SJCRH30 (cell line): Measurements from ENCODE around the gene IL18R1. TPM values are rescaled to one million over a fixed set of nuclear protein-coding genes. Genes with fewer than 3 reads are reported as not detected.
"Not testable (repeated sequence)": the region's sequence is repeated elsewhere in the genome, so short reads cannot be mapped to it uniquely, and the experiment has no call there.

Experiments
- DNase-seq, 2 experiments: peaks; one replicate each; pipeline ENCODE4 v3.0.0-alpha.2; 2015 to 2020
- H3K27ac ChIP-seq: fragments of 250-450 bp; sonication (Bioruptor Pico); 2 replicates; pipeline ENCODE4 v1.5.1; 2020; ENCODE audit warnings: mild to moderate bottlenecking, moderate library complexity
- H3K27me3 ChIP-seq: fragments of 250-450 bp; sonication (Bioruptor Pico); 2 replicates; pipeline ENCODE4 v1.5.1; 2020; ENCODE audit warnings: mild to moderate bottlenecking, moderate library complexity
- H3K36me3 ChIP-seq: fragments of 250-450 bp; sonication (Bioruptor Pico); 2 replicates; pipeline ENCODE4 v1.5.1; 2020; ENCODE audit warnings: mild to moderate bottlenecking, moderate library complexity
- H3K4me1 ChIP-seq: fragments of 250-450 bp; sonication (Bioruptor Pico); 2 replicates; pipeline ENCODE4 v1.5.1; 2020; ENCODE audit warnings: mild to moderate bottlenecking, moderate library complexity
- H3K4me3 ChIP-seq: fragments of 250-450 bp; sonication (Bioruptor Pico); 2 replicates; pipeline ENCODE4 v1.5.1; 2020; ENCODE audit warnings: mild to moderate bottlenecking, moderate library complexity
- H3K9me3 ChIP-seq: fragments of 250-450 bp; sonication (Bioruptor Pico); replicated peaks from 2 replicates; pipeline ENCODE4 v1.5.1; 2020; ENCODE audit warnings: mild to moderate bottlenecking, moderate library complexity
- total RNA-seq: library from RNA; depleted of rRNA; stranded (reverse); fragments of >200 nt; shearing (Covaris generic); gene quantifications from 2 replicates; pipeline ENCODE4 v1.2.3, GENCODE V29; 2014; rRNA removed

Gene IL18R1, protein sequence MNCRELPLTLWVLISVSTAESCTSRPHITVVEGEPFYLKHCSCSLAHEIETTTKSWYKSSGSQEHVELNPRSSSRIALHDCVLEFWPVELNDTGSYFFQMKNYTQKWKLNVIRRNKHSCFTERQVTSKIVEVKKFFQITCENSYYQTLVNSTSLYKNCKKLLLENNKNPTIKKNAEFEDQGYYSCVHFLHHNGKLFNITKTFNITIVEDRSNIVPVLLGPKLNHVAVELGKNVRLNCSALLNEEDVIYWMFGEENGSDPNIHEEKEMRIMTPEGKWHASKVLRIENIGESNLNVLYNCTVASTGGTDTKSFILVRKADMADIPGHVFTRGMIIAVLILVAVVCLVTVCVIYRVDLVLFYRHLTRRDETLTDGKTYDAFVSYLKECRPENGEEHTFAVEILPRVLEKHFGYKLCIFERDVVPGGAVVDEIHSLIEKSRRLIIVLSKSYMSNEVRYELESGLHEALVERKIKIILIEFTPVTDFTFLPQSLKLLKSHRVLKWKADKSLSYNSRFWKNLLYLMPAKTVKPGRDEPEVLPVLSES
- total RNA-seq, result not detected in 2 replicates

DNA sequence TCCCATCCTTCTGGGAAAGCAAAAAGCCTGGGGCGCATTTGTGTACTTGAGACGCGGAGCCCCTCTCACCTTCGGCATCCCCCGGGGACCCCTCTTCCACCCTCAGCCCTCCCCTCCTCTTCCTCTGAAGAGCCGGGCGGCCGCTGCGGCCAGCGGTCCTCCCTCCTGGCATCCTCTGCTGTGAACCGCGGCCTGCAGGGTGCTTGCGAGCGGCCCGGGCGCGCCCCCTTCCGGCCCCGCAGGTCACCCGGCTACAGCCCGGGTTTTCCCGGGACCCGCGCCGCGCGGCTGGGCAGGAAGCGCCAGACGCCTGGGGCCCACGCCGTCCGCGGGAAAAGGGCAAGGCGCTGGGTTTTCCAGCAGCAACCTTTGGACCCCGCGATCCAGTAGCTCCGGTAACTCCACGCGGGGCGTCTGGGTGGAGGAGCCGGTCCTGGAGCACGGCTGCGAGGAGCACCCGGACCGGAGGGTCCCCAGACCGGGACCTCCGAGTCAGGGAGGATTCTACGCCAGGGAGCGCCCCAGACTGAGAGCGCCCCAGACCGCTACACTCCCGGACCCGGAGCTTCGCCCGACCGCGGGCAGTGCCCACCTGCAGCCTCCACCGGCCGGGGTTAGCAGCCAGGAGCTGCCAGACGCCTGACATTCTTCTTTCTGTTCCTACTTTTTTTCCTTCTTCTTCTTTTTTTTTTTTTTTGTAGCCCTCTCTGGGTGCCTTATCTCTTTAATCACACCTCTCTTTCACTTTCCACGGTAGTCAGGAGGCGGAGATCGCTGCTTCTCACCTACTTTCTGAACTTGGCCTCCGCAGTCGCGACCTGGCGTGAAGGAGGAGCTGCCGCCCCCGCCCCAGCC lies at the start of gene IL18R1:
Gene IL18R1 (plus strand): TSS at position 271 of the 855 bp plus-strand sequence. CDS start 6,865 bp downstream, outside the sequence.
- no peaks in the 10 kb centered on the region for H3K9me3 ChIP-seq
- no peaks in the 10 kb centered on the region for H3K4me1 ChIP-seq
- H3K27me3 ChIP-seq, result peaks cover 8% of the 10 kb centered on the region
- H3K36me3 ChIP-seq, result no peaks in the 10 kb centered on the region
- H3K4me3 ChIP-seq, result peak within 1 kb of the TSS; percentile 53
- H3K27ac ChIP-seq, result no peak within 1 kb of the TSS
- peak; percentile 65 to 74 for DNase-seq

DNA sequence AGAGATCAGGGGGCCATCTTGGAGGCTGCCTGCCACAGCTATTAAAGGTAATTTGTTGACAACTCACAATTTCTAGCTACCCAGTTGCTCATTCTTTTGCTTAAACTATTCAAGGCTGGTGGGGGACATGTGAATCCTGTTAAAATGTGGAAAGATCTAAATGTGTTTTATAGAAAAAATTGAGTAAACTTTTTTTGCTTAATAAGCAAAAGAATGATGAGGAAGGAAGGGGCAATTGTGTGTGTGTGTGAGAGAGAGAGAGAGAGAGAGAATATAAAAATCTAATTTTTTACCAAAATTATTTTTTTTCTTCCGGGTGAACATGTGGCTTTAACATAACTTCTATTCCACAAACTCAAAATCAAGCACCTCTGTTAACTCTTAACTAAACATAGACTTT lies 49.5 kb upstream of the IL18R1 start:
- H3K9me3 ChIP-seq, result no peaks in the 10 kb centered on the region
- H3K27ac ChIP-seq, result no peak overlapping the region
- H3K4me3 ChIP-seq, result no peak overlapping the region
- no peaks in the 10 kb centered on the region for H3K36me3 ChIP-seq
- H3K4me1 ChIP-seq, result no peaks in the 10 kb centered on the region
- no peak for DNase-seq
- no peaks in the 10 kb centered on the region for H3K27me3 ChIP-seq

DNA sequence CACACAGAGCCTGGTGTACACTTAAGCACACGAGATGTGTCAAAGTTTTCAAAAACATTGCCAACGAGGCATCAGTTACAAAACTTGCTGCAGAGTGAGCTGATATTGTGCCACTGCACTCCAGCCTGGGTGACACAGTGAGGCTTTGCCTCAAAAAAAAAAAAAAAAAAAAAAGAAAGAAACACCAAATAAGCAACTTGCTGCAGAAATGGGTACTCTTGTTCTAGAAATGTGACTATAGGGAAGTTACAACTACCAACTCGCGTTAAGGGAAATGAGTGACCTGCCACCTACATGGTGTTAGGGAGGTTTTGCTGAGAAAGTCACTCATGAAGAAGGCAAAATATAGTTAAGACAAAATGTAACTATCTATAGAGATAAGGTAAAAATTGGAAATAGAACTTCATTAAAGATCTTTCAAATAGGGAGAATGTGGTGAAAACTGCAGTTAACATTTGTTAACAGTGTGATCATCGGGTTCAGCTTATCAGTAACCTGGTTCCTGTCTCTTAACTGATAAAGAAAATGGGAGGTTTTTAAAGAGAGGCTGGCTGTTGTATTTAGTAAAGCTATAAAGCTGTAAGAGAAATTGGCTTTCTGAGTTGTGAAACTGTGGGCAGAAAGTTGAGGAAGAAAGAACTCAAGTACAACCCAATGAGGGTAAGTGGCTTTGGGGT lies 44.5 kb upstream of the IL18R1 start, which contains the start of gene IL1RL1:
Gene IL1RL1 (plus strand): TSS at position 600 of the 677 bp plus-strand sequence. CDS start 26,702 bp downstream, outside the sequence.
- Histone ChIP-seq H3K4me3 (no peak within 1 kb of the TSS), H3K4me1 (no peaks in the 10 kb centered on the region), H3K36me3 (no peaks in the 10 kb centered on the region), H3K27ac (no peak within 1 kb of the TSS), H3K9me3 (no peaks in the 10 kb centered on the region), H3K27me3 (peaks cover 3% of the 10 kb centered on the region; the same call in 1 of the 2 replicates)
- no peak for DNase-seq

DNA sequence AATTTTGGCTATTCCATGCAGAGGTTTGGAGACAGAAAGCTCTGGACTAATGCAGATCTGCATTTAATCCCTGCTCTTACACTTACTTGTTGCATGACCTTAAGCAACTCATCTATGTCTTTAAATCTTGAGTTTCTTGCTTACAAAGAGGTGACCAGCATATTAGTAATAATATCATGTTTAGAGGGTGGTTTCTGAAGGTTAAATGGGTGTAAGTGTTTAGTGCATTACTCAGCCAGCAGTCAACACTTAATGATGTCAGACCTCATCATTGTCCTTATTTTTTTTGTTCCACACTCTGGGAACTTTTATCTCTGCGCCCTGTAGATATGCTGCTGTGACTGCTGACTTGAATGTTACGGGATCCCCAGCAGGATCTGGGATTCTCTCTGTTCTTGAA lies 42.6 kb upstream of the IL18R1 start:
- DNase-seq, result no peak
- Histone ChIP-seq H3K27me3 (peaks cover 3% of the 10 kb centered on the region; the same call in 1 of the 2 replicates), H3K4me3 (no peak overlapping the region), H3K4me1 (no peaks in the 10 kb centered on the region), H3K27ac (no peak overlapping the region), H3K9me3 (no peaks in the 10 kb centered on the region), H3K36me3 (no peaks in the 10 kb centered on the region)

DNA sequence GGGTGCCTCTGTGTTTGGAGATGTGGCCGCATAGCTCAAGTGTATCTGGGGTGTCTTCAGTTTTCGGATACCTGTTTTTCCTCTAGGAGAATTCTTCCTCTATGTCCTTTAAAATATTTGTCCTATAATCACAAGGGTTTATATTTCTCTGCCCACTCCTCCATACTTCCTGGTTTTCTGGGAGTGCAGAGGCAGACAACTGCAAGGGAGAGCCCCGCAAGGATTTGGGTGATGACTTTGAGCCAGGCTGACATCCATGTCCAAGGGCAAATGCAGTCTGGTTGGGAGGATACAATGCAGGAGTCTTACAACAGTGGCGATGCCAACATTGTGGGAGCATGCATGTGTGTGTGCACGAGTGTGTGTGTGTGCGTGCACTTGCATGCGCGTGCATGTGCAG lies 42.1 kb upstream of the IL18R1 start:
- Histone ChIP-seq H3K27me3 (peaks cover 3% of the 10 kb centered on the region; the same call in 1 of the 2 replicates), H3K27ac (no peak overlapping the region), H3K4me3 (no peak overlapping the region), H3K9me3 (no peaks in the 10 kb centered on the region), H3K36me3 (no peaks in the 10 kb centered on the region), H3K4me1 (no peaks in the 10 kb centered on the region)
- DNase-seq, result no peak

DNA sequence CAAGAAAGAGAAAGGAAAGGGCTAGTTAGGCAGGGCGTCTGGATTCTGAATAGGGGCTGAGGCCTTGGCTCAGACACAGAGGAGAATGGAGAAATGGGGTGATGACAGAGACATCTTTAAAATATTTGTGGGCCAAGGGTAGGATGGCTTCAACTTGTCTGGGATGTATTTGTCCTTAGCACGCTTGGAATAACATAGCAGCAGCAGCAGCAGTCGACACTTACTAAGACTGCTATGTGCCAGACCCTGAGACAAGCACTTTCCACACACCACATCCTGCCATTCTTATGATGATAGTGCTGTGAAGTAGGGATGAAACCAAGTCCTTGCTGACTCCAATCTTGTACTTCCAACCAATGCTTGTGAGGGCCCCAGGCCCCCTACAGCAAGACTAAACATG lies 41.6 kb upstream of the IL18R1 start:
- Histone ChIP-seq H3K27me3 (peaks cover 3% of the 10 kb centered on the region; the same call in 1 of the 2 replicates), H3K36me3 (no peaks in the 10 kb centered on the region), H3K4me1 (no peaks in the 10 kb centered on the region), H3K27ac (no peak overlapping the region), H3K4me3 (no peak overlapping the region), H3K9me3 (no peaks in the 10 kb centered on the region)
- no peak for DNase-seq

DNA sequence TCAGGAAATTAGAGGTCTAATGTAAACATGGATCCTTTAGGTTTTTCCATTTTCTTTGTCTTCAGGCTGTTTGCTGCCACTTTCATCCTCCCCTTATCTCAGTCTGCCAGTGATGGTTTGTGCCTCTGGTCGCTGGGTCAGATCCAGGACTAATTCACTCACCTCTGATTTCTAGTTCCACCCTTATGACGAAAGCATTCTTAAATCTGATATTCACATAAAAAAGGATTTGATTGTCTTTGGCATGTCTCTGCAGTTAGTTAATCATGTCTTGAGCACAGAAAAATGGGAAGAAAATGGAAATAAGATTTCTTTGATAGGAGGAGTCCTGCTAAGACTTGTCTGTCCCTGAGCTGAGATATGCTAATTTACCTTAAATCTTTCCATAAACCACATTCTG lies 39.7 kb upstream of the IL18R1 start:
- no peak overlapping the region for H3K4me3 ChIP-seq
- no peaks in the 10 kb centered on the region for H3K36me3 ChIP-seq
- H3K9me3 ChIP-seq, result no peaks in the 10 kb centered on the region
- no peaks in the 10 kb centered on the region for H3K4me1 ChIP-seq
- peaks cover 3% of the 10 kb centered on the region; the same call in 1 of the 2 replicates for H3K27me3 ChIP-seq
- DNase-seq, result no peak
- H3K27ac ChIP-seq, result no peak overlapping the region

DNA sequence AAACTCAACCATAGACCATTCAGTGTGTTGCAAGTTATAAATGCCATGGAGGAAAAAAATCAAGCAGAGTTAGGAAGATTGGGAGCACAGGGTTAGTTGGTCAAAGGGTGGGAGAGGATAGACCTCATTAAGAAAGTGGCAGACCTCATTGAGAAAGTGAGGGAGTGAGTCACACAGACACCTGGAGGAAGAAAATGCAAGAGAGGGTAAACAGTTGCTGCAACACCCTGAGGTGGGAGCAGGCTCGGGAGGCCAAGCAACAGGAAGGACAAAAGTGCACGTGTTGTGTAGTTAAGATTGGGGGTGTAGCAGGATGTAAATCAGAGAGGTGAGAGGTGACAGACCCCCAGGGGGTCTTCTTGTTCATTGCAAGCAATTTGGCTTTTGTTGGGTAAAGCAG lies 37.9 kb upstream of the IL18R1 start:
- Histone ChIP-seq H3K36me3 (no peaks in the 10 kb centered on the region), H3K27ac (no peak overlapping the region), H3K4me3 (no peak overlapping the region), H3K9me3 (no peaks in the 10 kb centered on the region), H3K4me1 (no peaks in the 10 kb centered on the region), H3K27me3 (peaks cover 3% of the 10 kb centered on the region; the same call in 1 of the 2 replicates)
- no peak for DNase-seq

DNA sequence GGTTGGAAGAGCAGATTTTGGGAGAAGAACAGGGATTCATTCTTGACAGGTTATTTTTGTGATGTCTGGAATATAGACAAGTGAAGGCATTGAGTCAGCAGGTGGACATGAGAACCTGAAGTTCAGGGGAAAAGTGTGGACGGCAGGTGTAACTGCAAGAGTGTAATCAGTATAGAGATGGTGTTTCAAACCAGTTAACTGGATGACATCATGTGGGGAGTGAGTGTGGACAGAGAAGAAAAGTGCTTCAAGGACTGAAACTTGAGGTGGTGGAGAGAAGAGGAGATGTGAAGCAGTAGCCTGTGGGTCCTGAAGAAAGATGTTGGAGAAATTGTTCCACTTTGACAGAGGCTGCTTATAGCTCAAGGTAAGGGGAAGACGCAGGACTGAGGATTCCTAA lies 37.2 kb upstream of the IL18R1 start:
- Histone ChIP-seq H3K4me3 (no peak overlapping the region), H3K27ac (no peak overlapping the region)

DNA sequence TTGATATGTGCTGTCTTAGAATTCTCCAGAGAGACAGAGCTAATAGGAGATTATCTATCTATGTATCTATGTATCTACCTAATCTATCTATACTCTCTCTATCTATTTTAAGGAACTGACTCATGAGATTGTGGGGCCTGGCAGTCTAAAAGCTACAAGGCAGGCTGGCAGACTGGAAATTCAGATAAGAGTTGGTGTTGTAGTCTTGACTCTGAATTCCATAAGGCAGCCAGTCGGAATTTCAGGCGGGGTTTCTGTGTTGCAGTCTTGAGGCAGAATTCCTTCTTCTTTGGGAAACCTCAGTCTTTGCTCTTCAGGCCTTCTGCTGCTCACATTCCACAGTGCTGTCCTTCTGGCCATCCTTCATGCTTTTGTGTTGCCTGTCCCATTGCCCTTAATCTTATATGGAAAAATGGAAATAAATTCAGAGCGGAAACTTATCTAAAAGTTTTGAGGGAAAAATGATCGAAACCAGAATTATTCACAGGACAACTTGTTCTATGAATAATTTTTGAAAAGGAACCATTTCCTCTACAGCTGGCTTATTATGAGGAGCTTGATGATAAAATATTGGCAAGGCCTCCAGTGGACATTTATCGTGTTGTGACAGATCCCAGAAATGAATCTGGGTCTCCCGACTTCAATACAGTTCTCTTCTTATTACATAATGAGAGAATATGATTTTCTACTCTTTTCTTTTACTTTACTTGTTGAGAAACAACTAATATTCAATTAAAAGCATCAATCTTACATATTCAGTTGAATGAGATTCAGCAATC lies 33.5 kb upstream of the IL18R1 start:
- no peak overlapping the region for H3K4me3 ChIP-seq

More for the DNA sequence above, 37.2 kb upstream of the IL18R1 start:
- H3K4me1 ChIP-seq, result no peaks in the 10 kb centered on the region
- H3K9me3 ChIP-seq, result no peaks in the 10 kb centered on the region
- peaks cover 3% of the 10 kb centered on the region; the same call in 1 of the 2 replicates for H3K27me3 ChIP-seq
- DNase-seq, result no peak
- no peaks in the 10 kb centered on the region for H3K36me3 ChIP-seq

DNA sequence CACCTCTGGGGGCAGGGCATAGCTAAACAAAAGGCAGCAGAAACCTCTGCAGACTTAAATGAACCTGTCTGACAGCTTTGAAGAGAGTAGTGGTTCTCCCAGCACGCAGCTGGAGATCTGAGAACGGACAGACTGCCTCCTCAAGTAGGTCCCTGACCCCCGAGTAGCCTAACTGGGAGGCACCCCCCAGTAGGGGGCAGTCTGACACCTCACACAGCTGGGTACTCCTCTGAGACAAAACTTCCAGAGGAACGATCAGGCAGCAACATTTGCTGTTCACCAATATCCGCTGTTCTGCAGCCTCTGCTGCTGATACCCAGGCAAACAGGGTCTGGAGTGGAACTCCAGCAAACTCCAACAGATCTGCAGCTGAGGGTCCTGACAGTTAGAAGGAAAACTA lies 30.7 kb upstream of the IL18R1 start:
- H3K9me3 ChIP-seq, H3K36me3 ChIP-seq, H3K27ac ChIP-seq, H3K4me3 ChIP-seq, H3K27me3 ChIP-seq, H3K4me1 ChIP-seq, DNase-seq: not testable (repeated sequence)

More for the DNA sequence above, 33.5 kb upstream of the IL18R1 start:
- Histone ChIP-seq H3K36me3 (no peaks in the 10 kb centered on the region), H3K27me3 (no peaks in the 10 kb centered on the region), H3K4me1 (no peaks in the 10 kb centered on the region), H3K27ac (no peak overlapping the region), H3K9me3 (no peaks in the 10 kb centered on the region)
- no peak for DNase-seq

DNA sequence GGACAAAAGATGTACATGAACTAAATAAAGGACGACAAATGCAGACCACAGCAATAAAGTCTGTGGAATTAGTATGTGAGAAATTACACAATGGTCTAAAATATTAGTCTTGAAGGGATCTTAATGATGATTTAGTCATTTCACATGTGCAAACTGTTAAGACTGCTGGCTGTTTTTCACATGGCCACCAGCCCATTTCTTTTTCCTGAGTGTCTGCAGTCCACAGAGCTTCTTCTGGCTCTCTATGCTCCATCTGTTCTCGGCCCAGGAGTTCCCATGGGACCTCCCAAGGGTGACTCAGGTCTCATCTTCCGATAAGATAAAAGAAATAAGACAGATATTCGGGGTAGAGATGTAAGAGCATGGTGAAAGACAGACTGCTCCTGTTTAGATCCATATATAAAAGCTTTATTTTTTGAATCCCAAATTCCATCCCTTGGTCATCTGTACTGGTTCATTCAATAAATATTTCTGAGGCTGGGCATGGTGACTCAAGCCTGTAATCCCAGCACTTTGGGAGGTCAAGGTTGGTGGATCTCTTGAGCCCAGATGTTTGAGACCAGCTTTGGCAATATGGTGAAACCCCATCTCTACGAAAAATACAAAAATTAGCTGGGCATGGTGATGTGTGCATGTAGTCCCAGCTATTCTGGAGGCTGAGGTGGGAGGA lies 24.1 kb upstream of the IL18R1 start:
- Histone ChIP-seq H3K9me3 (no peaks in the 10 kb centered on the region), H3K4me1 (no peaks in the 10 kb centered on the region), H3K36me3 (no peaks in the 10 kb centered on the region), H3K27ac (no peak overlapping the region), H3K4me3 (no peak overlapping the region), H3K27me3 (no peaks in the 10 kb centered on the region)
- no peak for DNase-seq

DNA sequence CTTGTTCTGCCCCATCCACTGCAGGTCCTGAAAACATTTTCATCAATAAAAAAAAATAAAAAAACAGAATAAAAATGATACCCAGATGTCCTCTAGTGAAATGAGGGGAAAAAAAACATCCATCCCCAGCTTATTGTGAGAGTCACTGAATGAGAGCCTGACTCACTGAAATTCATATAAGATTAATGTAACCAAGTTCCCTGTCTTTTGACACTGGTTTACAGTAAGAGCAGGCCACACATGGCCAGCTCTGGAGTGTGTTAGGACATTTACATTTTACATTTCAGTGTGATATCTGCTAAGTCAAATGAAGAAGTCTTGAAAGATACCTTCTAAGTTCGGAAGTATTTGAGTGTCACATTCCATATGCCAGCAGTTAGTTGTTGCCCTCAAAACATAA lies 21.1 kb upstream of the IL18R1 start:
- Histone ChIP-seq H3K4me3 (no peak overlapping the region), H3K4me1 (no peaks in the 10 kb centered on the region), H3K27me3 (no peaks in the 10 kb centered on the region), H3K9me3 (no peaks in the 10 kb centered on the region), H3K36me3 (no peaks in the 10 kb centered on the region), H3K27ac (no peak overlapping the region)
- no peak for DNase-seq
